ENCODE measurements around the gene SLC4A2.

DNA sequence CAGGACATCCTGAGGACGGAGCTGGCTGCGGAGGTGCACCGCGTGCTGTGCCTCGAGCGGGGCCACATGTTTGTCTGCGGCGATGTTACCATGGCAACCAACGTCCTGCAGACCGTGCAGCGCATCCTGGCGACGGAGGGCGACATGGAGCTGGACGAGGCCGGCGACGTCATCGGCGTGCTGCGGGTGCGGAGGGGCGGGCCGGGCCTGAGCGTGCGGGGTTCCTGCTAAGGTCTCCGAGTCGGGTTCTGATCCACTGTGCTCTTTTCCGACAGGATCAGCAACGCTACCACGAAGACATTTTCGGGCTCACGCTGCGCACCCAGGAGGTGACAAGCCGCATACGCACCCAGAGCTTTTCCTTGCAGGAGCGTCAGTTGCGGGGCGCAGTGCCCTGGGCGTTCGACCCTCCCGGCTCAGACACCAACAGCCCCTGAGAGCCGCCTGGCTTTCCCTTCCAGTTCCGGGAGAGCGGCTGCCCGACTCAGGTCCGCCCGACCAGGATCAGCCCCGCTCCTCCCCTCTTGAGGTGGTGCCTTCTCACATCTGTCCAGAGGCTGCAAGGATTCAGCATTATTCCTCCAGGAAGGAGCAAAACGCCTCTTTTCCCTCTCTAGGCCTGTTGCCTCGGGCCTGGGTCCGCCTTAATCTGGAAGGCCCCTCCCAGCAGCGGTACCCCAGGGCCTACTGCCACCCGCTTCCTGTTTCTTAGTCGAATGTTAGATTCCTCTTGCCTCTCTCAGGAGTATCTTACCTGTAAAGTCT is 45.5 kb upstream of the SLC4A2 start:
- TF ChIP-seq NR3C1 (IDR thresholded peaks at IDR 0.05) (no peak), MAX (IDR thresholded peaks at IDR 0.05) (no peak)
- TF ChIP-seq, protein P1, sequence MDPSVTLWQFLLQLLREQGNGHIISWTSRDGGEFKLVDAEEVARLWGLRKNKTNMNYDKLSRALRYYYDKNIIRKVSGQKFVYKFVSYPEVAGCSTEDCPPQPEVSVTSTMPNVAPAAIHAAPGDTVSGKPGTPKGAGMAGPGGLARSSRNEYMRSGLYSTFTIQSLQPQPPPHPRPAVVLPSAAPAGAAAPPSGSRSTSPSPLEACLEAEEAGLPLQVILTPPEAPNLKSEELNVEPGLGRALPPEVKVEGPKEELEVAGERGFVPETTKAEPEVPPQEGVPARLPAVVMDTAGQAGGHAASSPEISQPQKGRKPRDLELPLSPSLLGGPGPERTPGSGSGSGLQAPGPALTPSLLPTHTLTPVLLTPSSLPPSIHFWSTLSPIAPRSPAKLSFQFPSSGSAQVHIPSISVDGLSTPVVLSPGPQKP (IDR thresholded peaks at IDR 0.05; ENCODE audit: low read depth, low read length), result no peak
